ENCODE data around the gene NEGR1. TPM values are rescaled to one million over a fixed set of nuclear protein-coding genes. Genes with fewer than 3 reads are reported as not detected.
A peak's percentile ranks its signal among the peaks of the same experiment; 100 is the strongest.

The NEGR1 gene
- total RNA-seq, 1 donor from 2014 or later, result 9.7 TPM

DNA sequence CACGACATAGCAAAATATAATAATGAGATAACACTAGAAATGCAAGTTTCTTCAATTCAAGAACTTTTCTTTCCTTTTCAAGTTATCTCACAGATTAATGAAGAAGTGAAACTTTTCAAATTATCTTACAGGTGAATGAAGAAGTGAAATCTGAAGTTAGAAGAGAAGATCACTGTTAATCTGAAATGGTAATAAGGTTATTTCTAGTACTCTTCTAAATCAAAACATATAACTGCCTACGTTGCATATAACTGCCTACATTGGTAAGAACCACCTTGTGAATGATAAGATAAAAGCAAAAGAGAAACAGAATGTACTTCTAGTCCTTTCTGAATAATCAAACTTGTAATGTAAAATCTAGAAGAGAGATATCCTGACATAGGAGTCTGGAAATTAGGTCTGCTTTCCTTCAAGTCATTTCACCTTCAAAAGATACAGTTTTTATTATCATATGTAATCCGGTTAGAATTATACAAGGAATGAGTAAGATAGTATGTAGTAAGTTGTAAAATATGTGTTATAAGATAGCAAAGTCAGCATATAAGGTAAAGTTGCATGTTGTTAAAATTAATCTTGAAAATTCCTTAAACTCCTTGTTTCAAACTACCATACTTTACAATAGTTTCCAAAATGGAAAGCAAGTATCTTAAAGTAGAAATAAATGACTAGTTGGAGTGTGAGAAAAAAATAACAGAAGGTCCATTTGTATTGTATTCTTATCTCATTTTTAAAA is 679.1 kb downstream of the NEGR1 start:
- peaks cover 6% of the 10 kb centered on the region for H3K4me1 ChIP-seq
- no peak for TF ChIP-seq CTCF (IDR thresholded peaks at IDR 0.05; ENCODE audit: borderline replicate concordance)
- peaks cover 30% of the 10 kb centered on the region for H3K9me3 ChIP-seq (replicated peaks)
- intact Hi-C loops (cut with micrococcal nuclease), result no loop called here
- no peaks in the 10 kb centered on the region for H3K36me3 ChIP-seq
- H3K4me3 ChIP-seq, result no peak overlapping the region
- H3K27me3 ChIP-seq (ENCODE audit: low read depth), result no peaks in the 10 kb centered on the region
- DNase-seq, result no peak
- H3K27ac ChIP-seq (replicated peaks), result no peak overlapping the region

DNA sequence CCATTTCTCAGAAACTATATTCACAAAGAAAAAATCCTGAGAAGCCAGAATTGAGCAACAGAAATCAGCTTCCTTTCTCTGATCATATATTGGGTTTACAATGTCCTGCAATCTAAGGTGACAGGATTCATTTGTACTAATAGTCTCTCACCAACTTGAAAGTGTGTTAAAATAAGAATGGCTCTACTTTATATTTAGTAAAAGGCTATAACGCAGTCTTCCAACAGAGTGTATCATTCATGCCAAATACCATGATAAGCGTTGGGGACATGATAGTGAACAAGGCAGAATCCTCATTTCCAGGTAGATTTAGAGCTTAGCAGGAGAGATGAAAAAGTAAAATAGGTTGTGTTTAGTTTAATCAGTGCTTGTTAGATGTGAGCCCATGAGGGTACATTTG is 682.3 kb downstream of the NEGR1 start:
- no peaks in the 10 kb centered on the region for H3K36me3 ChIP-seq
- no peak for TF ChIP-seq CTCF (IDR thresholded peaks at IDR 0.05; ENCODE audit: borderline replicate concordance)
- intact Hi-C loops (cut with micrococcal nuclease), result no loop called here
- H3K9me3 ChIP-seq (replicated peaks), result peaks cover 22% of the 10 kb centered on the region
- H3K27ac ChIP-seq (replicated peaks), result no peak overlapping the region
- H3K4me3 ChIP-seq, result no peak overlapping the region
- DNase-seq, result no peak
- H3K4me1 ChIP-seq, result peaks cover 6% of the 10 kb centered on the region
- H3K27me3 ChIP-seq (ENCODE audit: low read depth), result no peaks in the 10 kb centered on the region

GRCh38 chr1:71599306-71599705 is 683.0 kb downstream of the NEGR1 start:
- Histone ChIP-seq H3K27me3 (ENCODE audit: low read depth) (no peaks in the 10 kb centered on the region), H3K27ac (replicated peaks) (no peak overlapping the region), H3K4me3 (no peak overlapping the region), H3K36me3 (no peaks in the 10 kb centered on the region), H3K4me1 (peaks cover 6% of the 10 kb centered on the region), H3K9me3 (replicated peaks) (peaks cover 19% of the 10 kb centered on the region)
- DNase-seq, result no peak
- intact Hi-C loops (cut with micrococcal nuclease), result no loop called here
- TF ChIP-seq CTCF (IDR thresholded peaks at IDR 0.05; ENCODE audit: borderline replicate concordance), result no peak

DNA sequence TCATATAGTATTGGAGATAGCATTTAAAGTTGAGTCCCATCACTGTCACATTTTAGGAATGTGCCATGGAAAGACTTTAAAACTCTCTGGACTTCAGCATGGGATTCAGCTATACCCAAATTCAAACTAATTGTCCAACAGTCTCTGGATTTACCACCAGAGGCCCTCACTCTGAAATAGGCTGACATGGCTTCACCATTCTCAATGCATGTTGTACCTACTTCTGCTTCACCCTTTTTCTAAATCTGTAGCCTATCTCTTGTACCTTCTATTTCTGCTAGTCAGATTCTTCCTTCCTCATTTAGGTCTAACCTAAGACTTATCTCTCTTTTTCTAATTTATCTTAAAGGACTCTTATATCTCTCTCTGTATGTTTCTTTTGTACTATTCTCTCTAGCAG is 688.8 kb downstream of the NEGR1 start:
- Histone ChIP-seq H3K9me3 (replicated peaks) (no peaks in the 10 kb centered on the region), H3K36me3 (no peaks in the 10 kb centered on the region), H3K27ac (replicated peaks) (no peak overlapping the region), H3K27me3 (ENCODE audit: low read depth) (no peaks in the 10 kb centered on the region), H3K4me1 (no peaks in the 10 kb centered on the region), H3K4me3 (no peak overlapping the region)
- peak; percentile 25 for TF ChIP-seq CTCF (IDR thresholded peaks at IDR 0.05; ENCODE audit: borderline replicate concordance)
- intact Hi-C loops (cut with micrococcal nuclease), result no loop called here
- no peak for DNase-seq

DNA sequence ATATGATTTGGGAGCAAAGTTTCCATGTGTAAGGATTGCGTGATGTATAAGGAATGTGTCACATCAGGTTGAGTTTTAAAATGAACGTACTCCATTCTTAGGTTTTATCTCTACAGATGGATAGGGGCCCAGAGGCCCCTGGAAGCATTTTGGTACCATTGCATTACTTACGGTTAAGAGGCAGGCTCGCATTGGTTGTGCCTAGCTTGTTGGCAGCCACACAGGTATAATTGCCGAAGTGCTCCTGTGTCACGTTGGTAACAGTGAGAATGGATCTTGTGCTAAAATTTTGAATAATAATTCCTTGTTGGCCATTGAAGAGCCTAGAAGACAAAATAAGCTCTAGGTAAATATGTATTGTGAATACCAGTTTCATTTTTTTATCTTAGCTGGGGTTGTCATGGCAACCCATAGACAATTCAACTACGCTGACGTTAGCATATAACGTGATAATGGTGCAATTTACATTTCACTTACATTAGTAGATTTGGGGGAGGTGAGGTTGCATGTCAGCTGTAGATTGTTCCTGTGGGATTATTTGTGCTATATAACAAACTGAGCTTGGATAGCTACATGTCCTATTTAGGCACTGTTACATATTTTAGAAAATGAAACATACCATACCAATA is 689.6 kb downstream of the NEGR1 start:
- DNase-seq, result no peak
- Histone ChIP-seq H3K9me3 (replicated peaks) (no peaks in the 10 kb centered on the region), H3K27me3 (ENCODE audit: low read depth) (no peaks in the 10 kb centered on the region), H3K4me1 (no peaks in the 10 kb centered on the region), H3K4me3 (no peak overlapping the region), H3K36me3 (no peaks in the 10 kb centered on the region), H3K27ac (replicated peaks) (no peak overlapping the region)
- no peak for TF ChIP-seq CTCF (IDR thresholded peaks at IDR 0.05; ENCODE audit: borderline replicate concordance)
- intact Hi-C loops (cut with micrococcal nuclease), result no loop called here

Measured in left ventricle myocardium inferior (tissue), 1 donor.